H9 (cell line): ENCODE measurements around the gene NCOA4. TPM values are rescaled to one million over a fixed set of nuclear protein-coding genes. Genes with fewer than 3 reads are reported as not detected.

ENCODE experiments used
- DNase-seq: peaks from one replicate; pipeline ENCODE4 v3.0.0-alpha.2; 2017
- H2AFZ ChIP-seq: one replicate; pipeline ENCODE4 v1.6.1; 2013; ENCODE audit warnings: mild to moderate bottlenecking, low read length, control low read depth, moderate library complexity
- H2AK5ac ChIP-seq: 2 replicates; pipeline ENCODE4 v1.6.1; 2013; ENCODE audit warnings: low read length, control low read depth, mixed read lengths; ENCODE audit not compliant: insufficient read length
- H2BK120ac ChIP-seq: one replicate; pipeline ENCODE4 v1.6.1; 2013; ENCODE audit warnings: low read depth, mild to moderate bottlenecking, low read length, control low read depth, inconsistent platforms; ENCODE audit not compliant: poor library complexity, severe bottlenecking
- H2BK12ac ChIP-seq: 2 replicates; pipeline ENCODE4 v1.6.1; 2013; ENCODE audit warnings: low read length, control low read depth, mixed read lengths, low read depth; ENCODE audit not compliant: insufficient read length
- H2BK15ac ChIP-seq: 2 replicates; pipeline ENCODE4 v1.6.1; 2013; ENCODE audit warnings: low read depth, low read length, control low read depth
- H2BK20ac ChIP-seq: one replicate; pipeline ENCODE4 v1.6.1; 2013; ENCODE audit warnings: low read depth, mild to moderate bottlenecking, low read length, control low read depth, inconsistent platforms; ENCODE audit not compliant: poor library complexity, severe bottlenecking
- H2BK5ac ChIP-seq: 2 replicates; pipeline ENCODE4 v1.6.1; 2013; ENCODE audit warnings: low read length, control low read depth, mixed read lengths; ENCODE audit not compliant: insufficient read length
- H3K14ac ChIP-seq: 2 replicates; pipeline ENCODE4 v1.6.1; 2013; ENCODE audit warnings: low read length, control low read depth; ENCODE audit not compliant: insufficient read depth
- H3K18ac ChIP-seq: 2 replicates; pipeline ENCODE4 v1.6.1; 2013; ENCODE audit warnings: low read depth, mild to moderate bottlenecking, mixed read lengths, low read length, control low read depth; ENCODE audit not compliant: insufficient read length
- H3K23ac ChIP-seq: 2 replicates; pipeline ENCODE4 v1.6.1; 2013; ENCODE audit warnings: low read length, control low read depth, mixed read lengths, low read depth; ENCODE audit not compliant: insufficient read length
- H3K23me2 ChIP-seq: 2 replicates; pipeline ENCODE4 v1.6.1; 2013; ENCODE audit warnings: low read depth, mild to moderate bottlenecking, mixed read lengths, low read length, control low read depth; ENCODE audit not compliant: insufficient read length, poor library complexity, severe bottlenecking
- H3K27ac ChIP-seq: 2 replicates; pipeline ENCODE4 v1.5.1; 2013; ENCODE audit warnings: low read length, control low read depth, mixed read lengths, low read depth; ENCODE audit not compliant: insufficient read length
- H3K27me3 ChIP-seq: 2 replicates; pipeline ENCODE4 v1.6.1; 2013; ENCODE audit warnings: low read length, control low read depth, inconsistent platforms; ENCODE audit not compliant: insufficient read depth
- H3K4ac ChIP-seq: 2 replicates; pipeline ENCODE4 v1.6.1; 2013; ENCODE audit warnings: low read depth, mild to moderate bottlenecking, control low read depth, inconsistent platforms, low read length, moderate library complexity
- H3K4me1 ChIP-seq: 2 replicates; pipeline ENCODE4 v1.6.1; 2013; ENCODE audit warnings: low read length, control low read depth, inconsistent platforms; ENCODE audit not compliant: insufficient read depth
- H3K4me2 ChIP-seq: 2 replicates; pipeline ENCODE4 v1.6.1; 2013; ENCODE audit warnings: low read length, control low read depth, mixed read lengths; ENCODE audit not compliant: insufficient read length, insufficient read depth
- H3K56ac ChIP-seq: 2 replicates; pipeline ENCODE4 v1.6.1; 2013; ENCODE audit warnings: low read depth, mild to moderate bottlenecking, mixed read lengths, low read length, control low read depth; ENCODE audit not compliant: insufficient read length
- H3K79me1 ChIP-seq: 2 replicates; pipeline ENCODE4 v1.6.1; 2013; ENCODE audit warnings: low read depth, mild to moderate bottlenecking, moderate library complexity, low read length, control low read depth, inconsistent platforms; ENCODE audit not compliant: insufficient read depth, poor library complexity, severe bottlenecking
- H3K79me2 ChIP-seq: 2 replicates; pipeline ENCODE4 v1.6.1; 2013; ENCODE audit warnings: low read length, control low read depth, inconsistent platforms; ENCODE audit not compliant: insufficient read depth
- H3K9ac ChIP-seq: 2 replicates; pipeline ENCODE4 v1.6.1; 2013; ENCODE audit warnings: low read length, control low read depth, mixed read lengths; ENCODE audit not compliant: insufficient read length; ENCODE audit errors: extremely low read depth
- H3K9me3 ChIP-seq: one replicate; pipeline ENCODE4 v1.6.1; 2013; ENCODE audit warnings: low read depth, low read length, inconsistent platforms; ENCODE audit not compliant: control insufficient read depth
- H3T11ph ChIP-seq: one replicate; pipeline ENCODE4 v1.6.1; 2013; ENCODE audit warnings: mild to moderate bottlenecking, low read length, control low read depth, inconsistent platforms
- H4K20me1 ChIP-seq: one replicate; pipeline ENCODE4 v1.6.1; 2013; ENCODE audit not compliant: control insufficient read depth, insufficient read length, insufficient read depth
- H4K5ac ChIP-seq: 2 replicates; pipeline ENCODE4 v1.6.1; 2013; ENCODE audit warnings: low read depth, mild to moderate bottlenecking, mixed read lengths, low read length, control low read depth; ENCODE audit not compliant: insufficient read length
- H4K8ac ChIP-seq: replicated peaks from 2 replicates; pipeline ENCODE4 v1.6.1; 2013; ENCODE audit warnings: low read length, control low read depth, mixed read lengths, low read depth; ENCODE audit not compliant: insufficient read length
- H4K91ac ChIP-seq: 2 replicates; pipeline ENCODE4 v1.6.1; 2013; ENCODE audit warnings: low read depth, mild to moderate bottlenecking, moderate library complexity, mixed read lengths, low read length, control low read depth; ENCODE audit not compliant: insufficient read length
- H3K27ac Mint-ChIP-seq, 3 experiments: 2 replicates in 2 of 3; 3 replicates in 1 of 3; pipeline ENCODE4 v1.8.0; 2020 to 2021; ENCODE audit warnings: mixed read lengths in 3 of 3, mild to moderate bottlenecking in 1 of 3, moderate library complexity in 1 of 3
- H3K27me3 Mint-ChIP-seq: 2 replicates; pipeline ENCODE4 v1.8.0; 2021; ENCODE audit warnings: low read depth, mild to moderate bottlenecking, moderate library complexity, mixed read lengths
- H3K36me3 Mint-ChIP-seq, 3 experiments: 2 replicates in 2 of 3; 3 replicates in 1 of 3; pipeline ENCODE4 v1.8.0; 2020 to 2021; ENCODE audit warnings: low read depth in 3 of 3, mixed read lengths in 3 of 3; ENCODE audit not compliant: insufficient read depth in 1 of 3
- H3K4me1 Mint-ChIP-seq, 2 experiments: 2 replicates each; pipeline ENCODE4 v1.8.0; 2020; ENCODE audit warnings: mixed read lengths in 2 of 2
- H3K4me3 Mint-ChIP-seq, 2 experiments: 2 replicates in 1 of 2; 3 replicates in 1 of 2; pipeline ENCODE4 v1.8.0; 2020 to 2021; ENCODE audit warnings: mild to moderate bottlenecking in 2 of 2, mixed read lengths in 2 of 2, moderate library complexity in 1 of 2
- H3K9me3 Mint-ChIP-seq, 2 experiments: 2 replicates in 1 of 2; 3 replicates in 1 of 2; pipeline ENCODE4 v1.8.0; 2020; ENCODE audit warnings: mild to moderate bottlenecking in 2 of 2, mixed read lengths in 2 of 2, moderate library complexity in 1 of 2
- CTCF ChIP-seq: fragments of 200-600 bp; sonication (generic); conservative IDR thresholded peaks from 3 replicates; pipeline ENCODE4 v1.8.0; 2021; ENCODE audit warnings: antibody characterized with exemption, mild to moderate bottlenecking
- WGBS: extraction: QIAGEN DNeasy Blood & Tissue Kit; methylation state at CpG from one replicate; pipeline ENCODE4 v1.1.7; 2013; ENCODE audit warnings: missing lambda C conversion rate, low lambda C conversion rate, mixed read lengths; ENCODE audit not compliant: insufficient read length; ENCODE audit errors: extremely low coverage; 5-methylcytosine and 5-hydroxymethylcytosine counted together
- total RNA-seq: library from RNA; stranded (reverse); gene quantifications from 2 replicates; pipeline ENCODE4 v1.2.1, GENCODE V29; 2021

The NCOA4 gene
- total RNA-seq, 1 experiment from 2014 or later: 83.3 TPM

- no CpG with 5 or more reads among the region's 3 CpGs for WGBS
- Histone ChIP-seq H3K4ac (no peak overlapping the region), H3K56ac (no peak overlapping the region), H2BK5ac (no peak overlapping the region), H3K9me3 (no peaks in the 10 kb centered on the region), H3K27me3 (no peaks in the 10 kb centered on the region), H4K91ac (no peak overlapping the region), H3K14ac (no peak overlapping the region), H3K23ac (no peak overlapping the region), H3K18ac (no peak overlapping the region), H2BK15ac (no peak overlapping the region), H3K79me2 (no peaks in the 10 kb centered on the region), H3K9ac (no peak overlapping the region), H3K4me1 (no peaks in the 10 kb centered on the region), H3T11ph (no peak overlapping the region), H3K23me2 (no peaks in the 10 kb centered on the region), H2AFZ (no peak overlapping the region), H3K27ac (no peak overlapping the region), H3K4me2 (no peak overlapping the region), H3K79me1 (no peaks in the 10 kb centered on the region), H4K5ac (no peak overlapping the region), H2BK20ac (no peak overlapping the region), H4K8ac (no peak overlapping the region), H2BK120ac (no peak overlapping the region), H4K20me1 (no peaks in the 10 kb centered on the region), H2BK12ac (no peak overlapping the region), H2AK5ac (no peak overlapping the region)
- Mint-ChIP-seq H3K9me3 (no peaks in the 10 kb centered on the region), H3K27ac (no peak overlapping the region), H3K36me3 (no peaks in the 10 kb centered on the region), H3K4me1 (peaks cover 5 to 12% of the 10 kb centered on the region in 2 experiments), H3K4me3 (no peak overlapping the region), H3K27me3 (no peaks in the 10 kb centered on the region)
- no peak for DNase-seq
- TF ChIP-seq CTCF: no peak
Measured at GRCh38 chr10:46040004-46040403, 9.6 kb upstream of the NCOA4 start.
